T-helper 2 cell treated with Interferon-gamma antibody and Interleukin-4, amounts not matched to agents 100 ng/mL and 5 ng/mL, for 36 hours (primary cell): ENCODE data around the gene FANCM. TPM values are rescaled to one million over a fixed set of nuclear protein-coding genes. Genes with fewer than 3 reads are reported as not detected.
"Not testable (repeated sequence)": the region's sequence is repeated elsewhere in the genome, so short reads cannot be mapped to it uniquely, and the experiment has no call there.

ENCODE experiments used
- intact Hi-C: fragments of 100-400 bp; cut with micrococcal nuclease; formaldehyde crosslinking; loops from one replicate; pipeline ENCODE4 v1.15.1; 2023
- total RNA-seq: library from RNA; stranded (reverse); gene quantifications from 2 replicates; pipeline ENCODE4 v1.2.3, GENCODE V29; 2022

FANCM gene
- total RNA-seq, 1 donor from 2014 or later: 17.4 TPM

- intact Hi-C loops: loop anchor here (5.0 kb wide), 1 partner anchor 66 kb away; no protein-coding TSS in a partner anchor
Measured at GRCh38 chr14:45136399-45136798, 669 bp downstream of the FANCM start.

GRCh38 chr14:45140661-45141187, 5.0 kb downstream of the FANCM start:
- intact Hi-C loops: no loop called here

GRCh38 chr14:45142083-45142482, 6.4 kb downstream of the FANCM start:
- intact Hi-C loops: not testable (repeated sequence)

GRCh38 chr14:45144658-45145057, 8.9 kb downstream of the FANCM start:
- intact Hi-C loops: no loop called here

GRCh38 chr14:45145214-45145613, 9.5 kb downstream of the FANCM start:
- intact Hi-C loops: no loop called here

GRCh38 chr14:45149602-45150001, 13.9 kb downstream of the FANCM start:
- intact Hi-C loops: no loop called here

GRCh38 chr14:45150386-45150890, 14.7 kb downstream of the FANCM start:
- intact Hi-C loops: no loop called here

- intact Hi-C loops: loop anchor here (1.0 kb wide), 1 partner anchor 112 kb away; no protein-coding TSS in a partner anchor
Measured at GRCh38 chr14:45156067-45156466, 20.3 kb downstream of the FANCM start.

- intact Hi-C loops: no loop called here
Measured at GRCh38 chr14:45169906-45170305, 34.2 kb downstream of the FANCM start.

- intact Hi-C loops: no loop called here
Measured at GRCh38 chr14:45177076-45177475, 41.3 kb downstream of the FANCM start.

- intact Hi-C loops: no loop called here
Measured at GRCh38 chr14:45181329-45181728, 45.6 kb downstream of the FANCM start.

- intact Hi-C loops: no loop called here
Measured at GRCh38 chr14:45181806-45182205, 46.1 kb downstream of the FANCM start.

- intact Hi-C loops: no loop called here
Measured at GRCh38 chr14:45185100-45185814, 49.5 kb downstream of the FANCM start.

- intact Hi-C loops: no loop called here
Measured at GRCh38 chr14:45194964-45195363, 59.2 kb downstream of the FANCM start.

- intact Hi-C loops: no loop called here
Measured at GRCh38 chr14:45198551-45198950, 62.8 kb downstream of the FANCM start.

GRCh38 chr14:45199230-45199629, 63.5 kb downstream of the FANCM start:
- intact Hi-C loops: no loop called here

GRCh38 chr14:45201905-45202304, 66.2 kb downstream of the FANCM start:
- intact Hi-C loops: loop anchor here (5.0 kb wide), 1 partner anchor 65 kb away; the partner anchor contains the start of gene FANCM

- intact Hi-C loops: loop anchor here (5.0 kb wide), 1 partner anchor 67 kb away; the partner anchor contains the start of gene FANCM
Measured at GRCh38 chr14:45204241-45204640, 68.5 kb downstream of the FANCM start.

GRCh38 chr14:45210159-45210558, 74.4 kb downstream of the FANCM start:
- intact Hi-C loops: no loop called here

- intact Hi-C loops: no loop called here
Measured at GRCh38 chr14:45211295-45211694, 75.6 kb downstream of the FANCM start.

GRCh38 chr14:45212231-45212630, 76.5 kb downstream of the FANCM start:
- intact Hi-C loops: no loop called here

- intact Hi-C loops: not testable (repeated sequence)
Measured at GRCh38 chr14:45213716-45214115, 78.0 kb downstream of the FANCM start.

GRCh38 chr14:45214341-45214740, 78.6 kb downstream of the FANCM start:
- intact Hi-C loops: not testable (repeated sequence)
